ENCODE data around the gene CACNG6. TPM values are rescaled to one million over a fixed set of nuclear protein-coding genes. Genes with fewer than 3 reads are reported as not detected.

Gene CACNG6
- total and polyA plus RNA-seq, 4 donors: 2.4 to 8.6 (median 3.8) TPM

DNA sequence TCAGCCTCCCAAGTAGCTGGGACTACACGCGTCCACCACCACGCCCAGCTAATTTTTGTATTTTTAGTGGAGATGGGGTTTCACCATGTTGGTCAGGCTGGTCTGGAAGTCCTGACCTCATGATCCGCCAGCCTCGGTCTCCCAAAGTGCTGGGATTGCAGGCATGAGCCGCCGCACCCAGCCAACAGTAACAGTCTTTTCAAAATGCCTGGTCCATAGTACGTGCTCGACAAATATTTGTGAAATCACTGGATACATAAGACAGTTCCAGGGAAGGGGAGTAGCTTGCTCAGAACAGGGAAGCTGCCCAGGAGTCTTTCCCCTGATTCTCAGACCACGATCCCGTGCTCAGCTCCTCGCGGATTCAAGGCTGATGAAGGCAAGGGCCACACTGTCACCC lies 30.5 kb downstream of the CACNG6 start:
- no peak for ATAC-seq (ENCODE audit: insufficient read depth, low FRiP score)
- TF ChIP-seq, protein P1, sequence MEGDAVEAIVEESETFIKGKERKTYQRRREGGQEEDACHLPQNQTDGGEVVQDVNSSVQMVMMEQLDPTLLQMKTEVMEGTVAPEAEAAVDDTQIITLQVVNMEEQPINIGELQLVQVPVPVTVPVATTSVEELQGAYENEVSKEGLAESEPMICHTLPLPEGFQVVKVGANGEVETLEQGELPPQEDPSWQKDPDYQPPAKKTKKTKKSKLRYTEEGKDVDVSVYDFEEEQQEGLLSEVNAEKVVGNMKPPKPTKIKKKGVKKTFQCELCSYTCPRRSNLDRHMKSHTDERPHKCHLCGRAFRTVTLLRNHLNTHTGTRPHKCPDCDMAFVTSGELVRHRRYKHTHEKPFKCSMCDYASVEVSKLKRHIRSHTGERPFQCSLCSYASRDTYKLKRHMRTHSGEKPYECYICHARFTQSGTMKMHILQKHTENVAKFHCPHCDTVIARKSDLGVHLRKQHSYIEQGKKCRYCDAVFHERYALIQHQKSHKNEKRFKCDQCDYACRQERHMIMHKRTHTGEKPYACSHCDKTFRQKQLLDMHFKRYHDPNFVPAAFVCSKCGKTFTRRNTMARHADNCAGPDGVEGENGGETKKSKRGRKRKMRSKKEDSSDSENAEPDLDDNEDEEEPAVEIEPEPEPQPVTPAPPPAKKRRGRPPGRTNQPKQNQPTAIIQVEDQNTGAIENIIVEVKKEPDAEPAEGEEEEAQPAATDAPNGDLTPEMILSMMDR (IDR thresholded peaks at IDR 0.05; ENCODE audit: control extremely low read depth, extremely low read depth): no peak
- whole genome bisulfite sequencing, 2 donors: 89 to 96% methylated on average over 13 of the region's 13 CpGs

DNA sequence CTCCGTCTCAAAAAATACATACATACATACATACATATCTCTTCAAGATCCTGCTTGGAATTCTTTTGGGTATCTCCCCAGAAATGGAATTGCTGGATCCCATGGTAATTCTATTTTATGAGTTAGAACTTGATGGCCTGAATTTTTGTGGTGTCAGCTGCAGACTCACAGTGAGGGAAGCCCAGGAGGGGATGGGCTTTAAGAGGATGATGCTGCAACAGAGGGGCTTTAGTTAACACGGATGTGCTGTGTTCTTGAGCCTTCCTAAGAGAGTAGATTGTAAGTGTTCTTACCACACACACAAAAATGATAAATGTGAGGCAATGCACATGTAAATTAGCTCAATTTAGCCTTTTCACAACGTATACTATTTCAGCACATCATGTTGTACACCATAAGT lies 31.8 kb downstream of the CACNG6 start:
- Histone ChIP-seq H3K36me3 (ENCODE audit: control insufficient read depth in 4 of 4, insufficient read depth in 4 of 4, low read length in 4 of 4) (no peaks in the 10 kb centered on the region), H3K9ac (ENCODE audit: insufficient read depth in 1 of 2, low read length in 2 of 2) (no peak overlapping the region), H3K27ac (ENCODE audit: low read depth in 1 of 2, low read length in 1 of 2) (no peak overlapping the region), H3K9me3 (ENCODE audit: control insufficient read depth in 4 of 4, insufficient read depth in 3 of 4, low read length in 3 of 4) (peaks cover 0 to 3% (median 0%) of the 10 kb centered on the region in 4 donors), H3K27me3 (ENCODE audit: control insufficient read depth in 3 of 3, insufficient read depth in 3 of 3, low read length in 2 of 3) (no peaks in the 10 kb centered on the region), H3K4me3 (no peak overlapping the region), H3K4me1 (ENCODE audit: control insufficient read depth in 5 of 5, insufficient read depth in 5 of 5, low read length in 5 of 5) (no peaks in the 10 kb centered on the region)
- DNase-seq: no peak
- TF ChIP-seq, protein P1 (IDR thresholded peaks at IDR 0.05; ENCODE audit: control extremely low read depth, extremely low read depth): no peak
- ATAC-seq (ENCODE audit: insufficient read depth, low FRiP score): no peak
- 36 to 39% methylated on average over 3 of the region's 3 CpGs for WGBS, 2 donors

More for the DNA sequence above, 30.5 kb downstream of the CACNG6 start:
- no peak overlapping the region for H3K27ac ChIP-seq (ENCODE audit: low read depth in 1 of 2, low read length in 1 of 2)
- H3K4me3 ChIP-seq: no peak overlapping the region
- DNase-seq: no peak
- H3K27me3 ChIP-seq (ENCODE audit: control insufficient read depth in 3 of 3, insufficient read depth in 3 of 3, low read length in 2 of 3): no peaks in the 10 kb centered on the region
- no peaks in the 10 kb centered on the region for H3K4me1 ChIP-seq (ENCODE audit: control insufficient read depth in 5 of 5, insufficient read depth in 5 of 5, low read length in 5 of 5)
- H3K9me3 ChIP-seq (ENCODE audit: control insufficient read depth in 4 of 4, insufficient read depth in 3 of 4, low read length in 3 of 4): peaks cover 0 to 5% (median 0%) of the 10 kb centered on the region in 4 donors
- H3K9ac ChIP-seq (ENCODE audit: insufficient read depth in 1 of 2, low read length in 2 of 2): no peak overlapping the region
- H3K36me3 ChIP-seq (ENCODE audit: control insufficient read depth in 4 of 4, insufficient read depth in 4 of 4, low read length in 4 of 4): no peaks in the 10 kb centered on the region

DNA sequence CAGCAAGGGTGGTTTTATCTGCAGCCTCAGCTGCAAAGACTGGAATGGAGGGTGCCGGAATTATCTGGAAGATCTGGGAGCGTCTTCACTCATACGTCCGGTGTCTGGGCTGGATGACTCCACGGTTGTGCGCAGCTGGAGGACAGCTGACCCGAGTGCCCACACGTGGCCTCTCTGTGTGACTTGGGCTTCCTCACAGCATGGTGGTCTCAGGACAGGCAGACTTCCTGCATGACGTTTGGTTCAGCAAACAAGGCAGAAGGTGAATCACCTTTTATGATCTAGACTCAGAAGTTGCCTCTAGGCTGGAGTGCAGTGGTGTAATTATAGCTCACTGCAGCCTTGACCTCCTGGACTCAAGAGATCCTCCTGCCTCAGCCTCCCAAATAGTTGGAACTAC lies 33.2 kb downstream of the CACNG6 start:
- DNase-seq: no peak
- Histone ChIP-seq H3K9ac (ENCODE audit: insufficient read depth in 1 of 2, low read length in 2 of 2) (no peak overlapping the region), H3K4me3 (no peak overlapping the region), H3K36me3 (ENCODE audit: control insufficient read depth in 4 of 4, insufficient read depth in 4 of 4, low read length in 4 of 4) (no peaks in the 10 kb centered on the region), H3K27me3 (ENCODE audit: control insufficient read depth in 3 of 3, insufficient read depth in 3 of 3, low read length in 2 of 3) (no peaks in the 10 kb centered on the region), H3K27ac (ENCODE audit: low read depth in 1 of 2, low read length in 1 of 2) (no peak overlapping the region), H3K4me1 (ENCODE audit: control insufficient read depth in 5 of 5, insufficient read depth in 5 of 5, low read length in 5 of 5) (no peaks in the 10 kb centered on the region), H3K9me3 (ENCODE audit: control insufficient read depth in 4 of 4, insufficient read depth in 3 of 4, low read length in 3 of 4) (peaks cover 0 to 3% (median 0%) of the 10 kb centered on the region in 4 donors)
- 77 to 82% methylated on average over 9 of the region's 9 CpGs for WGBS, 2 donors
- no peak for ATAC-seq (ENCODE audit: insufficient read depth, low FRiP score)
- TF ChIP-seq, protein P1 (IDR thresholded peaks at IDR 0.05; ENCODE audit: control extremely low read depth, extremely low read depth): no peak

DNA sequence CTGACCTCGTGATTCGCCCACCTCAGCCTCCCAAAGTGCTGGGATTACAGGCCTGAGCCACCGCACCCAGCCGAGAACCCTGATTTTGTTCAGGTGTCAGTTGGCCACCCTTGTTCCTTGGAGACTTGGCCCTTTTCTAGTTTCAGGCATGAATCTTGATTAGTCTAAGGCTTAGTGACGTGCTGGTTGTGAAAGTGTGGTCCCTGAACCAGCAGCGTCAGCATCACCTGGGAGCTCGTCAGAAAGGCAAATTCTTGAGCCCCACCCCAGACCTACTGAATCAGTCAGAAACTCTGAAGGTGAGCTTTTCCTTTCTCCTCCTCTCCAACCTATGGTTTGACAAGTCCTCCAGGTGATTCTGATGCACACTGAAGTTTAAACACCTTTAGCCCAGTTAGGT lies 35.2 kb downstream of the CACNG6 start:
- H3K9me3 ChIP-seq (ENCODE audit: control insufficient read depth in 4 of 4, insufficient read depth in 3 of 4, low read length in 3 of 4): peaks cover 0 to 3% (median 0%) of the 10 kb centered on the region in 4 donors
- H3K9ac ChIP-seq (ENCODE audit: insufficient read depth in 1 of 2, low read length in 2 of 2): no peak overlapping the region
- no peak overlapping the region for H3K27ac ChIP-seq (ENCODE audit: low read depth in 1 of 2, low read length in 1 of 2)
- no peaks in the 10 kb centered on the region for H3K36me3 ChIP-seq (ENCODE audit: control insufficient read depth in 4 of 4, insufficient read depth in 4 of 4, low read length in 4 of 4)
- TF ChIP-seq, protein P1 (IDR thresholded peaks at IDR 0.05; ENCODE audit: control extremely low read depth, extremely low read depth): no peak
- H3K4me1 ChIP-seq (ENCODE audit: control insufficient read depth in 5 of 5, insufficient read depth in 5 of 5, low read length in 5 of 5): no peaks in the 10 kb centered on the region
- no peak for DNase-seq
- peaks cover 0 to 2% (median 0%) of the 10 kb centered on the region in 3 donors for H3K27me3 ChIP-seq (ENCODE audit: control insufficient read depth in 3 of 3, insufficient read depth in 3 of 3, low read length in 2 of 3)
- ATAC-seq (ENCODE audit: insufficient read depth, low FRiP score): no peak
- H3K4me3 ChIP-seq: no peak overlapping the region
- 71 to 78% methylated on average over 7 of the region's 7 CpGs for WGBS, 2 donors

Data from lung (tissue), 12 donors.